HG03095 (cell line): ENCODE results near the gene TMED6.
A peak's percentile ranks its signal among the peaks of the same experiment; 100 is the strongest.
"Not testable (repeated sequence)": the region's sequence is repeated elsewhere in the genome, so short reads cannot be mapped to it uniquely, and the experiment has no call there.

Experiments
- ATAC-seq: cut with Tn5 transposase; IDR thresholded peaks from one replicate; pipeline ENCODE4 v1.9.1; 2021; ENCODE audit warnings: moderate library complexity; ENCODE audit not compliant: unreplicated experiment

TMED6 gene

GRCh38 chr16:69363281-69363717 lies 11.7 kb upstream of the TMED6 start:
- no peak for ATAC-seq

DNA sequence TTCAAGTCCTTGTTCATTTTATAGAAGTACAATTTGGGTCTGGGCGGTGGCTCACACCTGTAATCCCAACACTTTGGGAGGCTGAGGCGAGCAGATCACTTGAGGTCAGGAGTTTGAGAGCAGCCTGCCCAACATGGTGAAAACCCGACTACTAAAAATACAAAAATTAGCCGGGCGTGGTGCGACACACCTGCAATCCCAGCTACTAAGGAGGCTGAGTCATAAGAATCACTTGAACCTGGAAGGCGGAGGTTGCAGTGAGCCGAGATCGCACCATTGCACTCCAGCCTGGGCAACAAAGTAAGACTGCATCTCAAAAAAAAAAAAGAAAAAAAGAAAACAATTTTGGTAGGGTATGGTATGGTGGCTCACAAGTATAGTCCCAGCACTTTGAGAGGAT lies 8.5 kb upstream of the TMED6 start:
- ATAC-seq: not testable (repeated sequence)

GRCh38 chr16:69350536-69351133 lies 951 bp downstream of the TMED6 start:
- no peak for ATAC-seq

DNA sequence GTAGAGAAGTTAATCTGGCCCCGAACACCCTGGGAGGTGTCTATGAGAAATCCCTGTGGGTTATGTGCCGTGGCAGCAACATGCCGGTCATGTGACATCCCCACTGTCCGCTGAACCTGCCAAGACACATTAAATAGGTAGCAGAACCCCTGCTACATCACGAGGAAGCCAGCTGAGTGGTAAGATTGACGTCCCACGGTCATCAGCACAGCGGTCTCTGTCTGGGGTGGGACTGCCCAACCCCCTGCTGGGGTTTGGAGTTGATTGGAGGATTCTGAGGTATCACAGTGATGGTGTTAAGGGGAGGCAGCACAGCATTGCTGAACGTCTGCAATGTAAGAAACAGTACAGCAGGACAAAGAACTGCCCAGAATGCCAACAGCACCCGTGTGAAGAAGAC lies 2.0 kb downstream of the TMED6 start:
- ATAC-seq: no peak

DNA sequence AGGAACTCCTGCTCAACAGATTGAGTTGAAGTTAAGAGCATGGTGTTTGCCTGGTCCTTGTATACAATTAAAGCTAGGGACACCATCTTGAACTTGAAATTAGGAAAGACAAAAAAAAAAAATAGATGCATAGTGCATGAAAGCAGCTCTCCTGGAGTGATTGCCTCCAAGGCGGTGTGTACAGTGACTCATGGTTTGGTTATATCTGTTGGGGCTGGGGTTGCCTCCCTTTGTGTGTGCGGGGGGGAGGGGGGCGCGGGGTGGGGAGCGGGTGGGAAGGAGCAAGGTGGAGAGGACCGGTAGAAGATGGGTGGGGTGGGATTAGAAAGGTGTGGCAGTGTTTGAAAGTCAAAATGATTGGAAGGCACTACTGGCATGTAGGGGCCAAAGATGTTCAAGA lies 3.4 kb downstream of the TMED6 start:
- ATAC-seq: no peak

DNA sequence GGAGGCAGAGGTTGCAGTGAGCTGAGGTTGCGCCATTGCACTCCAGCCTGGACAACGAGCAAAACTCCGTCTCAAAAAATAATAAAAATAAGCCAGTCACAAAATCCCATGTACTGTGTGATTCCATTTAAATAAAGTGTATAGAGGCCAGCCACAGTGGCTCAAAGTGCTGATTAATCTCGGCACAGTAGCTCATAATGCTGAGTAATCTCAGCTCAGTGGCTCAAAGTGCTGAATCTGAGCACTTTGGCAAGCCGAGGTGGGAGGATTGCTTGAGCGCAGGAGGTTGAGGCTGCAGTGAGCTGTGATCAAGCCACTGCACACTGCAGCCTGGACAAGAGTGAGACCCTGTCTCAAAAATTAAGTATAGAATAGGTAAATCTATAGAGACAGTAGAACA lies 4.9 kb downstream of the TMED6 start:
- no peak for ATAC-seq

- no peak for ATAC-seq
Observed at GRCh38 chr16:69345923-69346322, 5.7 kb downstream of the TMED6 start.

GRCh38 chr16:69344171-69344570 lies 7.4 kb downstream of the TMED6 start:
- no peak for ATAC-seq

GRCh38 chr16:69340095-69340644 lies 11.4 kb downstream of the TMED6 start:
- no peak for ATAC-seq

GRCh38 chr16:69339289-69340094 lies 12.1 kb downstream of the TMED6 start, which contains the start of the genes COG8 and NIP7:
Gene COG8 (minus strand): TSS chr16:69339564. CDS start chr16:69339552, 12 bp downstream.
Gene NIP7 (plus strand): TSS chr16:69339772. CDS start chr16:69339830, 58 bp downstream.
- peak; percentile 81 for ATAC-seq

GRCh38 chr16:69338557-69339288 lies 12.9 kb downstream of the TMED6 start:
- ATAC-seq: no peak

GRCh38 chr16:69334696-69335095 lies 16.9 kb downstream of the TMED6 start:
- no peak for ATAC-seq

GRCh38 chr16:69330286-69331109 lies 21.1 kb downstream of the TMED6 start, which contains the start of gene PDF:
Gene PDF (minus strand): TSS chr16:69330588. CDS start chr16:69330570, 18 bp downstream.
- ATAC-seq: peak; percentile 89

DNA sequence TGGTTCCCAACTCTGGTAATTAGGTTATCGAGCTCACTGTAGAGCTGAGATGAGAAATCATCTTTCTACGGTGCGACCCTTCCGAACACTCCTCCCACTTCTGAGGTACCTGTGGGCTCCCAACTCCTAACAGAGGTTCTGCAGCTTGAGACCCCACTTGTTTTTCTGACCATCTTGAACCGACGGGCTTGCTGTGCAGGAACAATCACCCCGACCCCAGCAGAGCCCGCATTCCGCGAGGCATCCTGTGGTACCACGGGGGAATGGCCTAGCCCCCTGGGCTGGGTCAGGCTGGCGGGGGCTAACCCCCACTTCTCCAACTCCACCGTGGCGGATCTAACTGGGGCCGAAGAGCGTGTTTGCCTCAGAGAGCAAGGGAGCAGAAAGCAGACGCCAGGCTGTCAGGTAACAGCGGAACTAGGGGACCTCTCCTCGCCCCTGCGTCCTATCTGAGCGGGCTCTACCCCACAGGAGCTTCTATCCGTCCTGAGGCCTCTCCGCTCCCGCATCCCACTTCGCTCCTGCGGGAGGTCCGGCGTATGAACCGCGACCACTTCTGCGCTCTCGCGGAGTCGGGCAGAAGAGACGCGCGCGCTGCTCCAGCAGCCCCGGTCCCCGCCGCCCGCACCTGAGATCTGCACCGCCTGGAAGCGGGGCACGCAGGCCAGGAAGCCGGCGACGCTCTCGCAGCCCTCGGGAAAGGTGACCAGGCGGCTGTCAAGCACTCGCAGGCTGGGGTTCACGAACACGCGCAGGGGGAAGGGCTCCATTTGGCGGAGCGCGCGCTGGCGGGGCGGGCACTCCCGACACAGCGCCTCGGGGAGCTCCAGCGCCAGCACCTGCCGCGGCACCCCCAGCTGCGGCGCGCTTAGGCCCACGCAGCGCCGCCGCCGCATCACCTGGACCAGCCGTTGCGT lies 22.0 kb downstream of the TMED6 start:
- peak; percentile 29 for ATAC-seq

DNA sequence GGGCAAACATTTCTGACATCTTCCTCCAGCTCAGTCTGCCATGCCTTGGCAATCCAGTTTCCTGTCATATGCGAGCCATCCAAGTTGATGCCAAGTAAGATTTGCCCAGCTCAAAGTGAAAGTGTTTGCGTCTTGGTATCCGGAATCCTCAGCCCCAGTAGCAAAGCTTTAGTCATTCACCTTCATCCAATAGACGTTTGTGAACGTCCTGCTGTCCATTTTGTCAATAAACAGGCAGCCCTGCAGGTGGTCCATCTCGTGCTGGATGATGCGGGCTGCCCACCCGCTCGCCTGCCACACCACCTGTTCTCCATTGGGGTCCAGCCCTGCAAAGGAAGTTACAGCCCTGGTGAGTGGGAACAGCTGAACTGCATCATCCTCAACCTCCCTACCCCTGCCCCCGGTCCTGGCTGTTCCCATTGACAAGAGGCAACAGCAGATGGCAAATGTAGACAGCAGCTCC lies 22.7 kb downstream of the TMED6 start:
- no peak for ATAC-seq

- no peak for ATAC-seq
Observed at GRCh38 chr16:69327585-69328310, 23.8 kb downstream of the TMED6 start.

GRCh38 chr16:69326172-69326873 lies 25.3 kb downstream of the TMED6 start:
- no peak for ATAC-seq

DNA sequence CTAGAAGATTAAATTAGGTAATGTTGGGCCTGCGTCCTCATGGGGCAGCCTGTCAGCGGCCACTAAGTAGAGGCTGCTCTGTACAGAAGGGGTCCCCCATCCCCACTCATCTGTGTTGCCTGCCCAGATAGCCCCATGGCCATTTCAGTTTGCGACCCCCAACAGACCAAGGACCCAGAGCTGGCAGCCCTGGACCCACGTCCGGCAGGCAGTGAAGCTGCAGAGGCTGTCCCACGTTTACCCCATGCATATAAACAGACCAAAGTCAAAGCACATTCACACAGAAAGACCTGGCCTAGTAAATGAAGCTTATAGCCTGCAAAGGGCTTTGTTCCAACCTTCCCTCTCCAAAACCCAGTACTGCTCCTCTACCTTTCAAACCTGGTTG lies 25.8 kb downstream of the TMED6 start:
- no peak for ATAC-seq
